Left lung (tissue), 10 donors: ENCODE measurements around the gene SMARCD1. TPM values are rescaled to one million over a fixed set of nuclear protein-coding genes. Genes with fewer than 3 reads are reported as not detected.
"Not testable (repeated sequence)": the region's sequence is repeated elsewhere in the genome, so short reads cannot be mapped to it uniquely, and the experiment has no call there.

ENCODE experiments used
- ATAC-seq: fragments of 200-7000 bp; cut with Tn5 transposase; one replicate; pipeline ENCODE4 v1.9.1; 2020; ENCODE audit warnings: moderate library complexity
- DNase-seq, 4 donors: peaks; one replicate each; pipeline ENCODE4 v3.0.0-alpha.2; 2013 to 2020
- H3K27ac ChIP-seq, 2 donors: fragments of 200-600 bp; sonication (generic) in 1 of 2; one replicate each; pipeline versions ENCODE4 v1.5.0 to v1.8.0; 2020 to 2021
- H3K27me3 ChIP-seq, 2 donors: fragments of 200-600 bp; sonication (generic) in 1 of 2; one replicate each; pipeline versions ENCODE4 v1.5.0 to v1.8.0; 2020 to 2021
- H3K36me3 ChIP-seq, 2 donors: fragments of 200-600 bp; sonication (generic) in 1 of 2; one replicate each; pipeline versions ENCODE4 v1.5.0 to v1.8.0; 2020 to 2021
- H3K4me1 ChIP-seq, 2 donors: fragments of 200-600 bp; one replicate each; pipeline ENCODE4 v1.8.0; 2021
- H3K4me3 ChIP-seq, 2 donors: fragments of 200-600 bp; sonication (generic) in 1 of 2; one replicate each; pipeline versions ENCODE4 v1.5.0 to v1.8.0; 2020 to 2021; ENCODE audit warnings: mild to moderate bottlenecking in 1 of 2
- H3K9me3 ChIP-seq, 2 donors: fragments of 200-600 bp; sonication (generic) in 1 of 2; one replicate each; pipeline versions ENCODE4 v1.5.0 to v1.8.0; 2020 to 2021
- intact Hi-C, 2 donors: fragments of 100-400 bp; cut with DNase I; formaldehyde crosslinking; loops; one replicate each; pipeline versions ENCODE4 v1.11.2 to v1.14.2; 2022
- polyA plus RNA-seq, 6 donors: library from polyadenylated mRNA; unstranded; fragments of 120-200 nt; gene quantifications; one replicate each; pipeline ENCODE4 v1.2.1, GENCODE V29; 2013; ENCODE audit not compliant: insufficient read length in 6 of 6
- total RNA-seq, 2 donors: library from RNA; stranded (reverse); fragmentation: NEBNext Ultra II Directional; extraction: Animal tissue kit (Norgen Biotek cat#: 25700); gene quantifications; one replicate each; pipeline ENCODE4 v1.2.1, GENCODE V29; 2021
- TF ChIP-seq, protein P1 (sequence below), 2 donors: fragments of 200-600 bp; sonication (generic) in 1 of 2; IDR thresholded peaks; one replicate each; pipeline versions ENCODE4 v1.5.0 to v1.8.0; 2021; ENCODE audit warnings: antibody characterized with exemption in 2 of 2
- donor health status: DM: no; HTN: yes; CAD: no.
- donor health status: DM: no; HTN: no; CAD: no.

Gene SMARCD1
- total and polyA plus RNA-seq, 8 donors: 33.1 to 155 (median 139) TPM

- H3K4me1 ChIP-seq: no peaks in the 10 kb centered on the region
- ATAC-seq (peak; percentile 89), DNase-seq (no peak)
- no peaks in the 10 kb centered on the region for H3K9me3 ChIP-seq
- no peak overlapping the region for H3K4me3 ChIP-seq
- no peaks in the 10 kb centered on the region for H3K27me3 ChIP-seq
- H3K36me3 ChIP-seq: peaks cover 0 to 53% of the 10 kb centered on the region in 2 donors
- intact Hi-C loops: no loop called here
- TF ChIP-seq, protein P1, sequence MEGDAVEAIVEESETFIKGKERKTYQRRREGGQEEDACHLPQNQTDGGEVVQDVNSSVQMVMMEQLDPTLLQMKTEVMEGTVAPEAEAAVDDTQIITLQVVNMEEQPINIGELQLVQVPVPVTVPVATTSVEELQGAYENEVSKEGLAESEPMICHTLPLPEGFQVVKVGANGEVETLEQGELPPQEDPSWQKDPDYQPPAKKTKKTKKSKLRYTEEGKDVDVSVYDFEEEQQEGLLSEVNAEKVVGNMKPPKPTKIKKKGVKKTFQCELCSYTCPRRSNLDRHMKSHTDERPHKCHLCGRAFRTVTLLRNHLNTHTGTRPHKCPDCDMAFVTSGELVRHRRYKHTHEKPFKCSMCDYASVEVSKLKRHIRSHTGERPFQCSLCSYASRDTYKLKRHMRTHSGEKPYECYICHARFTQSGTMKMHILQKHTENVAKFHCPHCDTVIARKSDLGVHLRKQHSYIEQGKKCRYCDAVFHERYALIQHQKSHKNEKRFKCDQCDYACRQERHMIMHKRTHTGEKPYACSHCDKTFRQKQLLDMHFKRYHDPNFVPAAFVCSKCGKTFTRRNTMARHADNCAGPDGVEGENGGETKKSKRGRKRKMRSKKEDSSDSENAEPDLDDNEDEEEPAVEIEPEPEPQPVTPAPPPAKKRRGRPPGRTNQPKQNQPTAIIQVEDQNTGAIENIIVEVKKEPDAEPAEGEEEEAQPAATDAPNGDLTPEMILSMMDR (IDR thresholded peaks at IDR 0.05): no peak
- no peak overlapping the region for H3K27ac ChIP-seq
Observed at GRCh38 chr12:50142993-50143392, 57.9 kb downstream of the SMARCD1 start.

- Histone ChIP-seq H3K4me3 (no peak overlapping the region), H3K27ac (no peak overlapping the region), H3K9me3 (no peaks in the 10 kb centered on the region), H3K27me3 (no peaks in the 10 kb centered on the region), H3K4me1 (no peaks in the 10 kb centered on the region), H3K36me3 (peaks cover 0 to 28% of the 10 kb centered on the region in 2 donors)
- intact Hi-C loops: no loop called here
- ATAC-seq (no peak), DNase-seq (no peak)
- TF ChIP-seq, protein P1 (IDR thresholded peaks at IDR 0.05): no peak
Observed at GRCh38 chr12:50145439-50145838, 60.3 kb downstream of the SMARCD1 start.

DNA sequence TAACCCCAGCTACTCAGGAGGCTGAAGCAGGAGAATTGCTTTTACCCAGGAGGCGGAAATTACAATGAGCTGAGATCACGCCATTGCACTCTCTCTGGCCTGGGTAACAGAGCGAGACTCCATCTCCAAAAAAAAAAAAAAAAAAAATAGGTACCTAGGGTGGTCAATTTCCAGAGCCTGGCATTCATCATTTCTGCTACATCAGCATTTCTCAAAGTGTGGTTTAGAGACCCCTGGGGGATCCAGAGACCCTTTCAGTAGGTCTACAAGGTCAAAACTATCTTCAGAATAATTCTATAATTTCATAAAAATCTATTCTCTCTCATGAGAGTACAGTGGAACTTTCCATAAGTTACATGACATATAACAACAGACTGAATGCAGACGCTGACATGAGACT lies 62.1 kb downstream of the SMARCD1 start:
- no peak for DNase-seq
- intact Hi-C loops: no loop called here
- no peaks in the 10 kb centered on the region for H3K27me3 ChIP-seq

GRCh38 chr12:50148011-50148410 lies 62.9 kb downstream of the SMARCD1 start:
- H3K36me3 ChIP-seq, ATAC-seq, H3K9me3 ChIP-seq, DNase-seq, intact Hi-C loops, H3K27ac ChIP-seq, H3K27me3 ChIP-seq, H3K4me1 ChIP-seq, H3K4me3 ChIP-seq: not testable (repeated sequence)

More for the DNA sequence above, 62.1 kb downstream of the SMARCD1 start:
- no peak for ATAC-seq
- no peak overlapping the region for H3K27ac ChIP-seq
- peaks cover 0 to 12% of the 10 kb centered on the region in 2 donors for H3K36me3 ChIP-seq
- H3K9me3 ChIP-seq: no peaks in the 10 kb centered on the region
- TF ChIP-seq, protein P1 (IDR thresholded peaks at IDR 0.05): no peak
- H3K4me1 ChIP-seq: no peaks in the 10 kb centered on the region
- no peak overlapping the region for H3K4me3 ChIP-seq

GRCh38 chr12:50149311-50149710 lies 64.2 kb downstream of the SMARCD1 start:
- DNase-seq: no peak
- TF ChIP-seq, protein P1 (IDR thresholded peaks at IDR 0.05): no peak
- Histone ChIP-seq H3K36me3 (no peaks in the 10 kb centered on the region), H3K4me1 (no peaks in the 10 kb centered on the region), H3K27me3 (no peaks in the 10 kb centered on the region), H3K4me3 (no peak overlapping the region), H3K27ac (no peak overlapping the region), H3K9me3 (no peaks in the 10 kb centered on the region)
- intact Hi-C loops: no loop called here
- no peak for ATAC-seq

Other genes with a start within 250 kb of the SMARCD1 start
- 1 to 10 TPM; 4.3 to 5.6 TPM for gene BCDIN3D, start 242.2 kb upstream of the SMARCD1 start, total RNA-seq
- gene BCDIN3D, start 242.2 kb upstream of the SMARCD1 start, polyA plus RNA-seq: 1 to 10 TPM; 5.6 to 7.3 (median 5.9) TPM
- 1 to 10 TPM; 1.7 to 1.8 TPM for gene FAIM2, start 181.4 kb upstream of the SMARCD1 start, total RNA-seq
- gene FAIM2, start 181.4 kb upstream of the SMARCD1 start, polyA plus RNA-seq: under 1 TPM; 0.27 to 0.78 (median 0.64) TPM
- under 1 TPM in 1 of 2 donors, not detected in 1; 0.42 TPM for gene AQP2, start 134.6 kb upstream of the SMARCD1 start, total RNA-seq
- 1 to 10 TPM in 2 of 6 donors, under 1 TPM in 4; 0.13 to 2.0 (median 0.40) TPM for gene AQP2, start 134.6 kb upstream of the SMARCD1 start, polyA plus RNA-seq
- gene AQP5, start 123.5 kb upstream of the SMARCD1 start, total RNA-seq: 1 to 10 TPM; 7.2 to 7.7 TPM
- gene AQP5, start 123.5 kb upstream of the SMARCD1 start, polyA plus RNA-seq: 10 to 100 TPM in 1 of 6 donors, 1 to 10 TPM in 5; 3.8 to 10.0 (median 7.0) TPM
- under 1 TPM in 1 of 2 donors, not detected in 1; 0.09 TPM for gene AQP6, start 112.4 kb upstream of the SMARCD1 start, total RNA-seq
- under 1 TPM; 0.21 to 0.56 (median 0.37) TPM for gene AQP6, start 112.4 kb upstream of the SMARCD1 start, polyA plus RNA-seq
- gene RACGAP1, start 59.8 kb upstream of the SMARCD1 start, total RNA-seq: 10 to 100 TPM; 20.7 to 35.9 TPM
- 10 to 100 TPM; 38.4 to 79.4 (median 49.6) TPM for gene RACGAP1, start 59.8 kb upstream of the SMARCD1 start, polyA plus RNA-seq
- 1 to 10 TPM; 2.1 to 2.9 TPM for gene ASIC1, start 27.7 kb upstream of the SMARCD1 start, total RNA-seq
- 10 to 100 TPM in 3 of 6 donors, 1 to 10 TPM in 3; 8.0 to 15.4 (median 9.9) TPM for gene ASIC1, start 27.7 kb upstream of the SMARCD1 start, polyA plus RNA-seq
- 1 to 10 TPM; 6.8 to 8.5 TPM for gene GPD1, start 18.7 kb downstream of the SMARCD1 start, total RNA-seq
- 1 to 10 TPM in 1 of 6 donors, under 1 TPM in 5; 0.54 to 1.0 (median 0.65) TPM for gene GPD1, start 18.7 kb downstream of the SMARCD1 start, polyA plus RNA-seq
- gene COX14, start 26.9 kb downstream of the SMARCD1 start, total RNA-seq: 10 to 100 TPM; 46.8 to 77.6 TPM
- gene COX14, start 26.9 kb downstream of the SMARCD1 start, polyA plus RNA-seq: 10 to 100 TPM; 30.5 to 41.6 (median 35.2) TPM
- gene CERS5, start 82.0 kb downstream of the SMARCD1 start, total RNA-seq: 10 to 100 TPM; 38.1 to 40.1 TPM
- 10 to 100 TPM; 54.9 to 76.4 (median 69.8) TPM for gene CERS5, start 82.0 kb downstream of the SMARCD1 start, polyA plus RNA-seq
- gene LIMA1, start 198.2 kb downstream of the SMARCD1 start, total RNA-seq: 10 to 100 TPM; 82.3 to 84.1 TPM
- gene LIMA1, start 198.2 kb downstream of the SMARCD1 start, polyA plus RNA-seq: 10 to 100 TPM; 71.9 to 91.0 (median 80.8) TPM